ENCODE data around the gene SERGEF. TPM values are rescaled to one million over a fixed set of nuclear protein-coding genes. Genes with fewer than 3 reads are reported as not detected.

Gene SERGEF
- total RNA-seq, 2 donors from 2014 or later: 26.7 to 42.1 TPM

- peaks cover 19% of the 10 kb centered on the region for H3K27me3 ChIP-seq (ENCODE audit: control insufficient read depth, insufficient read depth, low read length, poor library complexity, severe bottlenecking)
- no peak overlapping the region for H3K9ac ChIP-seq (ENCODE audit: extremely low read depth, low read length, poor library complexity, severe bottlenecking)
- Mint-ChIP-seq H3K4me1 (peaks cover 11% of the 10 kb centered on the region), H3K27me3 (ENCODE audit: insufficient read depth) (peaks cover 30% of the 10 kb centered on the region), H3K36me3 (ENCODE audit: low read depth) (no peaks in the 10 kb centered on the region), H3K9me3 (no peaks in the 10 kb centered on the region), H3K27ac (no peak overlapping the region), H3K4me3 (peak overlapping the region; percentile 80)
- no peaks in the 10 kb centered on the region for H3K36me3 ChIP-seq (ENCODE audit: control insufficient read depth, insufficient read depth, low read length)
- peak; percentile 30 for TF ChIP-seq CTCF (conservative IDR thresholded peaks at IDR 0.05)
- H3K9me3 ChIP-seq (ENCODE audit: control insufficient read depth, low read length): no peaks in the 10 kb centered on the region
- 18 to 23% methylated on average over 8 to 11 of the region's 11 CpGs for WGBS, 2 experiments (ENCODE audit: insufficient coverage in 1 of 2, insufficient read length in 1 of 2)
- peak; percentile 61 for DNase-seq
- no peak overlapping the region for H3K27ac ChIP-seq (ENCODE audit: low read depth, low read length)
- H3K4me3 ChIP-seq (ENCODE audit: low read length): peak overlapping the region; percentile 88
- no peaks in the 10 kb centered on the region for H3K4me1 ChIP-seq (ENCODE audit: control insufficient read depth, insufficient read depth, low read length)
Measured at GRCh38 chr11:18013790-18014507, 1.1 kb upstream of the SERGEF start.

DNA sequence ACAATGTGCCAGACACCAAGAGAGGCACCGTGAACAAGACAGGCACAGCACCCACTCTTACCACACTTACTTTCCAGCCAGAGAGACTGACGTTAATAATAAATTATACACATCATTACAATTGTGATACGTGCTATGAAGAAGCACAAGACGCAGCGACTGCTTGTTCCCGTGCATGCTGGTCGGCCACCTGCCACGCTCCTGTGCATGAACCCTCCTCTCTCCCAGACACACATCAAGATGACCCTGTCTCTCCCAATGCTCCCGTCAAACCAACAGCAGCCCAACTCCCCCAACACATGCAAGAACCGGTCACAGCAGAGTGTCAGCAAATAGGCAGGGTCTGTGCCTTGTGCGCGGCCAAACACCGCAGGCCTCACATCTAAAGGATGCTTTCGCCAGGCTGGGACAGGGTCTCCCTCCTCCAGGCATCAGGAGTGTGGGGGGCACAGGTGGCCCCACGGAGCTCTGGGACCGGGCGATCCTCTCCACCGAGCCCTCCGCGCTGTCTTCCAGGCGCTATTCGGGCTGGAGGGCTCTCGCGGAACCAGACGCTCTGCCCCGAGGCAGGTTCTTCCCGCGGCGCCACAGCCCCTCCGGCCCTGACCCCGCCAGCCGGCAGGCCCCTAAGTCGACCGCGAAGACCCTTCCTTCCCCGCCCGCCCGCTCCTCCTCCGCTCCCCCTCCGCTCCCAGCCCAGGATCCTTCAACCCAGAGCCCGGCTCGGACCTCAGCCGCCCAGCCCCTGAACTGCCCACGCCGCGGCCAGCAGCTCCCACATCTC lies 533 bp downstream of the SERGEF start:
- Mint-ChIP-seq H3K9me3 (no peaks in the 10 kb centered on the region), H3K4me3 (peak overlapping the region; percentile 80), H3K27me3 (ENCODE audit: insufficient read depth) (peaks cover 30% of the 10 kb centered on the region), H3K4me1 (peaks cover 11% of the 10 kb centered on the region), H3K27ac (peak overlapping the region; percentile 64), H3K36me3 (ENCODE audit: low read depth) (no peaks in the 10 kb centered on the region)
- Histone ChIP-seq H3K27me3 (ENCODE audit: control insufficient read depth, insufficient read depth, low read length, poor library complexity, severe bottlenecking) (peaks cover 19% of the 10 kb centered on the region), H3K27ac (ENCODE audit: low read depth, low read length) (no peak overlapping the region), H3K9ac (ENCODE audit: extremely low read depth, low read length, poor library complexity, severe bottlenecking) (no peak overlapping the region), H3K9me3 (ENCODE audit: control insufficient read depth, low read length) (no peaks in the 10 kb centered on the region), H3K36me3 (ENCODE audit: control insufficient read depth, insufficient read depth, low read length) (no peaks in the 10 kb centered on the region), H3K4me3 (ENCODE audit: low read length) (peak overlapping the region; percentile 88), H3K4me1 (ENCODE audit: control insufficient read depth, insufficient read depth, low read length) (no peaks in the 10 kb centered on the region)
- 6 to 8% methylated on average over 18 to 46 of the region's 46 CpGs for WGBS, 2 experiments (ENCODE audit: insufficient coverage in 1 of 2, insufficient read length in 1 of 2)
- no peak for TF ChIP-seq CTCF (conservative IDR thresholded peaks at IDR 0.05)
- DNase-seq: peak; percentile 80

GRCh38 chr11:18011633-18012032 lies 1.2 kb downstream of the SERGEF start:
- Mint-ChIP-seq H3K4me3 (peak overlapping the region; percentile 80), H3K27ac (no peak overlapping the region), H3K27me3 (ENCODE audit: insufficient read depth) (peaks cover 30% of the 10 kb centered on the region), H3K9me3 (no peaks in the 10 kb centered on the region), H3K4me1 (peaks cover 11% of the 10 kb centered on the region), H3K36me3 (ENCODE audit: low read depth) (peaks cover under 1% of the 10 kb centered on the region)
- Histone ChIP-seq H3K9ac (ENCODE audit: extremely low read depth, low read length, poor library complexity, severe bottlenecking) (no peak overlapping the region), H3K4me3 (ENCODE audit: low read length) (peak overlapping the region; percentile 88), H3K27ac (ENCODE audit: low read depth, low read length) (no peak overlapping the region), H3K36me3 (ENCODE audit: control insufficient read depth, insufficient read depth, low read length) (peaks cover 2% of the 10 kb centered on the region), H3K9me3 (ENCODE audit: control insufficient read depth, low read length) (no peaks in the 10 kb centered on the region), H3K4me1 (ENCODE audit: control insufficient read depth, insufficient read depth, low read length) (no peaks in the 10 kb centered on the region), H3K27me3 (ENCODE audit: control insufficient read depth, insufficient read depth, low read length, poor library complexity, severe bottlenecking) (peaks cover 19% of the 10 kb centered on the region)
- DNase-seq: peak; percentile 48
- no peak for TF ChIP-seq CTCF (conservative IDR thresholded peaks at IDR 0.05)
- 91 to 92% methylated on average over 6 to 8 of the region's 8 CpGs for WGBS, 2 experiments (ENCODE audit: insufficient coverage in 1 of 2, insufficient read length in 1 of 2)
